Measurements from ENCODE around the gene PLCB2. TPM values are rescaled to one million over a fixed set of nuclear protein-coding genes. Genes with fewer than 3 reads are reported as not detected.
A peak's percentile ranks its signal among the peaks of the same experiment; 100 is the strongest.

The PLCB2 gene
- total and polyA plus RNA-seq, 7 donors, result 0.73 to 4.6 (median 2.0) TPM

DNA sequence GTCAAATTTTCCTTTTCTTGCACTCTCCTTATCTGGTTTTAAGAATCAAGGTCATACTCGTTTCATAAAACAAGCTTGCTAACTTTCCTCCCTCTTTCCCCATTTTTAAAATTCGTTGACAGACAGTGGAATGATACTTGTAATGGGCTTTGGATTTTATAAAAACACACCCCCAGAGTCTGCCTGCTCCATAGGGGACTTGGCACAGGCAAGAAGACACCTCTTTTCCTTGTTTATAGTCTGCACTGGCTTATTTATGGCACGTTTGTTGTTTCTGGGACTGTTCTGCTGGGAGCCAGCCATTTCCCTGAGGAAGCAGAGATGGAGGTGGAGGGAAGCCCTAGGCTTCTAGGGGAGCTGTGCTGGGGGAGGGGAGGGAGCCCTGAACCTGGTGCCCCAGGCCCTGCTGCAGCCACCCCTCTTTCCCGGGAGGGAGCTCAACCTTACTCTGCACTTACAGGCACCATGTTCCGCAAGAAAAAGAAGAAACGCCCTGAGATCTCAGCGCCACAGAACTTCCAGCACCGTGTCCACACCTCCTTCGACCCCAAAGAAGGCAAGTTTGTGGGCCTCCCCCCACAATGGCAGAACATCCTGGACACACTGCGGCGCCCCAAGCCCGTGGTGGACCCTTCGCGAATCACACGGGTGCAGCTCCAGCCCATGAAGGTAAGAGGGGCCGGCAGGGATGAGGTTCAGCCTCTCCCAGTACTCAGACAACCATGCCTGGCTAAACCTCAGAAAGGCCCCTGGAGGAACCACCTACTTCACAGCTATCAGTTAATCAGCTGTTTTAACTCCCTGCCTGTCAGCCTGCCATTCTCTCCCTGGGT is 43.2 kb downstream of the PLCB2 start:
- Histone ChIP-seq H3K4me3 (no peak overlapping the region), H3K36me3 (ENCODE audit: insufficient read depth in 1 of 2, low read depth in 1 of 2) (no peaks in the 10 kb centered on the region), H3K27me3 (ENCODE audit: insufficient read depth in 3 of 3, low read length in 2 of 3) (no peaks in the 10 kb centered on the region), H3K9me3 (no peaks in the 10 kb centered on the region), H3K4me1 (peaks cover 11% of the 10 kb centered on the region), H3K27ac (no peak overlapping the region)
- WGBS, 3 donors, result 77 to 80% (median 78%) methylated on average over 16 of the region's 16 CpGs
- ATAC-seq (no peak), DNase-seq (no peak)
- TF ChIP-seq, protein P1, sequence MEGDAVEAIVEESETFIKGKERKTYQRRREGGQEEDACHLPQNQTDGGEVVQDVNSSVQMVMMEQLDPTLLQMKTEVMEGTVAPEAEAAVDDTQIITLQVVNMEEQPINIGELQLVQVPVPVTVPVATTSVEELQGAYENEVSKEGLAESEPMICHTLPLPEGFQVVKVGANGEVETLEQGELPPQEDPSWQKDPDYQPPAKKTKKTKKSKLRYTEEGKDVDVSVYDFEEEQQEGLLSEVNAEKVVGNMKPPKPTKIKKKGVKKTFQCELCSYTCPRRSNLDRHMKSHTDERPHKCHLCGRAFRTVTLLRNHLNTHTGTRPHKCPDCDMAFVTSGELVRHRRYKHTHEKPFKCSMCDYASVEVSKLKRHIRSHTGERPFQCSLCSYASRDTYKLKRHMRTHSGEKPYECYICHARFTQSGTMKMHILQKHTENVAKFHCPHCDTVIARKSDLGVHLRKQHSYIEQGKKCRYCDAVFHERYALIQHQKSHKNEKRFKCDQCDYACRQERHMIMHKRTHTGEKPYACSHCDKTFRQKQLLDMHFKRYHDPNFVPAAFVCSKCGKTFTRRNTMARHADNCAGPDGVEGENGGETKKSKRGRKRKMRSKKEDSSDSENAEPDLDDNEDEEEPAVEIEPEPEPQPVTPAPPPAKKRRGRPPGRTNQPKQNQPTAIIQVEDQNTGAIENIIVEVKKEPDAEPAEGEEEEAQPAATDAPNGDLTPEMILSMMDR (IDR thresholded peaks at IDR 0.05), result no peak
- intact Hi-C loops (cut with DNase I), result no loop called here

DNA sequence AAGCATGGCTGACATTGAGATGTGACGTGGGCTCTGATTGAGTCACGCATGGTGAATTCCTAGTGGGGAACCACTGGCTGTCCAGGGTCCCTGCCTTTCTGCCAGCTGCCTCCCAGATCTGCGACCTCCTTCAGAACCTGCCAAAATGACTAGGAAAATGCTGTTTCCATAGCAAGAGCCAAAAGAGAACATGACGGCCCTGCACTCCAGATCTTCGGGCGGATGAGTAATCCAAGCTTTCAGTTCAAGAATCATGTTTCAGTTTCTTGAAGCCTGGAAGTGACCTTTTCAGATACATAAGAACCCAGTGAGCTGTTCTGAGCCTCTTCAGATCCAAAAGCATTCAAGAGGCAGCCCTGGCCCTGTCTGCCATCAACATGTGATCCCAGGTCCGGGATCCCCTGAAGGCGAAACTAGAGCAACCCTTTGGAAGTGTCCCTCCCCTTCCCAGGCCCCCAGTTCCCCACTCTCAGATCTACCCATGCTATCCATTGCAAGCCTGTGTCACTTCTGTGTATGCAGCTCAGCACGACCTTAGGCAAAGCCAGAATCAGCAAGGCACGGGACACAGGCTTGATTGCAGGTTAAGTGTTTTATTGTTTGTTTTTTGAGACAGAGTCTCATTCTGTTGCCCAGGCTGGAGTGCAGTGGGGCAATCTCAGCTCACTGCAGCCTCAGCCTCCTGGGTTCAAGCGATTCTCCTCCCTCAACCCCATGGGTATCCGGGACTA is 44.5 kb downstream of the PLCB2 start:
- WGBS, 3 donors, result 51 to 76% (median 51%) methylated on average over 12 of the region's 12 CpGs
- peak in 3 of 4 donors; percentile 57 to 84 (median 59) for ATAC-seq
- Histone ChIP-seq H3K4me3 (no peak overlapping the region), H3K9me3 (no peaks in the 10 kb centered on the region), H3K27me3 (ENCODE audit: insufficient read depth in 3 of 3, low read length in 2 of 3) (no peaks in the 10 kb centered on the region), H3K36me3 (ENCODE audit: insufficient read depth in 1 of 2, low read depth in 1 of 2) (no peaks in the 10 kb centered on the region), H3K4me1 (peaks cover 11% of the 10 kb centered on the region), H3K27ac (no peak overlapping the region)
- TF ChIP-seq, protein P1 (IDR thresholded peaks at IDR 0.05), result no peak
- intact Hi-C loops (cut with DNase I), result no loop called here
- DNase-seq, result no peak

DNA sequence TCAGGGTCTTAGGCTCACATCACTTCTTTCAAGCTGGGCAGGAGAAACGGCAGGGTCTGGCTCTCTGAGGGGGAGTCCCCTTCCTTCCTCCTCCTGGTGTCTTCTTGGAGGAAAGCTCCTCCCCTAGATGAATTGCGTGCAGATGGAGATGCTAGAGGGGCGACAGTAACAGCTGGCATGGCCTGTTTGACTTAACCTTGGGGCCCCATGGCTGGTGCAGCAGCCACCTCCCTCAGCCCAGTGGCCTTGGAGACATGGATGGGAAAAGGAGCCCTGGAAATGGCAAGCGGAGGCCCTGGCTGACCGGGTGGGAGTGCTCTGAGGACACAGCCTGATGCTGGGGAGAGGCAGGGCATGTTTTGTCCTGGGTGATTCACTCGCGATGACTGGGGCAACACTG is 48.7 kb downstream of the PLCB2 start:
- Histone ChIP-seq H3K27ac (no peak overlapping the region), H3K4me1 (peaks cover 11% of the 10 kb centered on the region), H3K4me3 (no peak overlapping the region), H3K36me3 (ENCODE audit: insufficient read depth in 1 of 2, low read depth in 1 of 2) (no peaks in the 10 kb centered on the region), H3K9me3 (no peaks in the 10 kb centered on the region), H3K27me3 (ENCODE audit: insufficient read depth in 3 of 3, low read length in 2 of 3) (no peaks in the 10 kb centered on the region)
- ATAC-seq (no peak), DNase-seq (no peak)
- intact Hi-C loops (cut with DNase I), result no loop called here
- WGBS, 3 donors, result 64 to 71% (median 64%) methylated on average over 7 of the region's 7 CpGs
- TF ChIP-seq, protein P1 (IDR thresholded peaks at IDR 0.05), result no peak

DNA sequence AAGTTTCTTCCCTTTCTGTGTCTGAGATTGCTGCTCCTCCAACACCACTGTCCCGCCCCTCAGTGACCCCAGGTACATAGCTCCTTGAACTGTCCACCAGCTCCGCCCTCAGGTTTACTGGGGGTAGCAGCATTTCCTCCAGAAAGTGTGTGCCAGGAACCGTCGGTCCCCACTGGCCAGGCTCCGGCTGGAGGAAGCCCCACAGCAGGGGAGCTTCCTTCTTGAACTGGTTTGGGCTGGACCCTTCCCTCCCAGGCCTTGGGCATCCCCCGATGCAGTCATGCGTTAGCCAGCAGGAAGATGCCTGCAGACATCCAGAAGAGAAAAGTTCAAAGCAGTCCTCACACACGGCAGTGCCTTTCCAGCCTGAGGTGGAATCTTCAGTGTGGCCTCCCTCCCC is 49.2 kb downstream of the PLCB2 start:
- Histone ChIP-seq H3K36me3 (ENCODE audit: insufficient read depth in 1 of 2, low read depth in 1 of 2) (no peaks in the 10 kb centered on the region), H3K4me3 (no peak overlapping the region), H3K9me3 (no peaks in the 10 kb centered on the region), H3K27me3 (ENCODE audit: insufficient read depth in 3 of 3, low read length in 2 of 3) (no peaks in the 10 kb centered on the region), H3K27ac (no peak overlapping the region), H3K4me1 (peaks cover 8% of the 10 kb centered on the region)
- TF ChIP-seq, protein P1 (IDR thresholded peaks at IDR 0.05), result no peak
- intact Hi-C loops (cut with DNase I), result no loop called here
- ATAC-seq (no peak), DNase-seq (no peak)
- WGBS, 3 donors, result 61 to 65% (median 62%) methylated on average over 8 of the region's 8 CpGs
